HepG2 (cell line): ENCODE measurements around the gene NLRC5. TPM values are rescaled to one million over a fixed set of nuclear protein-coding genes. Genes with fewer than 3 reads are reported as not detected.

Experiments
- ATAC-seq: fragments of 200-7000 bp; cut with Tn5 transposase; 3 replicates; pipeline ENCODE4 v1.9.1; 2020; ENCODE audit warnings: mild to moderate bottlenecking, moderate library complexity
- BruUV-seq: library from RNA; stranded (reverse); fragments of 400-500 nt; replicated peaks from 2 replicates; lab custom pipeline; 2021; lab: Mats Ljungman, UMichigan
- CTCF ChIA-PET: fragments of 300-600 bp; formaldehyde crosslinking; extraction: SDS; loops from one replicate; lab custom pipeline; 2021; ENCODE audit warnings: low total read pairs, inconsistent platforms, low intra/inter-chr PET ratio; lab: Yijun Ruan, JAX
- POLR2A ChIA-PET: fragments of 350-600 bp; sonication (Branson Sonifier 250); formaldehyde crosslinking; loops from one replicate; lab custom pipeline; 2020; ENCODE audit warnings: antibody characterized with exemption, inconsistent platforms; lab: Yijun Ruan, JAX
- DNase-seq: peaks from one replicate; pipeline ENCODE4 v3.0.0-alpha.2; 2015; ENCODE audit warnings: low spot score
- FAIRE-seq: peaks from 3 replicates; lab custom pipeline; 2011; peaks lifted over from hg19 to GRCh38; lab: Jason Lieb, UNC
- H2AFZ ChIP-seq: one replicate; pipeline ENCODE4 v1.6.1; 2011; ENCODE audit warnings: low read length, inconsistent platforms
- H3K27ac ChIP-seq: fragments of 300-600 bp; 3 replicates; pipeline ENCODE4 v1.8.0; 2011; ENCODE audit warnings: mixed run types, mild to moderate bottlenecking, mixed read lengths, low read length, inconsistent platforms; ENCODE audit not compliant: insufficient read depth; ENCODE audit errors: extremely low read length
- H3K27me3 ChIP-seq, 2 experiments: fragments of 200-600 bp in 1 of 2; 2 replicates in 1 of 2; 3 replicates in 1 of 2; pipeline versions ENCODE4 v1.6.0 to v1.8.0; 2011; ENCODE audit warnings: low read length in 2 of 2, mild to moderate bottlenecking in 2 of 2, moderate library complexity in 2 of 2, inconsistent platforms in 1 of 2; ENCODE audit not compliant: insufficient read depth in 2 of 2, control insufficient read depth in 1 of 2
- H3K36me3 ChIP-seq, 2 experiments: fragments of 200-600 bp in 1 of 2; replicated peaks in 1 of 2; 2 replicates in 1 of 2; 3 replicates in 1 of 2; pipeline versions ENCODE4 v1.5.1 to v1.8.0; 2011; ENCODE audit warnings: low read length in 2 of 2, inconsistent platforms in 1 of 2; ENCODE audit not compliant: insufficient read depth in 2 of 2, control insufficient read depth in 1 of 2
- H3K4me1 ChIP-seq: 2 replicates; pipeline ENCODE4 v1.5.1; 2012; ENCODE audit warnings: low read length, inconsistent platforms; ENCODE audit not compliant: insufficient read depth
- H3K4me2 ChIP-seq: 2 replicates; pipeline ENCODE4 v1.6.0; 2011; ENCODE audit warnings: low read depth, low read length, inconsistent platforms
- H3K4me3 ChIP-seq, 3 experiments: fragments of 200-600 bp in 1 of 3; sonication (generic), shearing (Covaris generic) in 1 of 3; replicated peaks in 1 of 3; 2 replicates each; pipeline ENCODE4 v1.5.1; 2011 to 2016; ENCODE audit warnings: low read length in 3 of 3, inconsistent platforms in 2 of 3, low read depth in 2 of 3, mild to moderate bottlenecking in 2 of 3, control low read depth in 1 of 3, mixed read lengths in 1 of 3; ENCODE audit not compliant: insufficient read depth in 1 of 3
- H3K79me2 ChIP-seq: one replicate; pipeline ENCODE4 v1.6.1; 2011; ENCODE audit warnings: low read length, inconsistent platforms; ENCODE audit not compliant: insufficient read depth
- H3K9ac ChIP-seq: 2 replicates; pipeline ENCODE4 v1.6.0; 2011; ENCODE audit warnings: mild to moderate bottlenecking, low read depth, low read length, inconsistent platforms; ENCODE audit not compliant: insufficient read depth
- H3K9me3 ChIP-seq: 2 replicates; pipeline ENCODE4 v1.5.1; 2012; ENCODE audit warnings: mild to moderate bottlenecking, low read length
- H4K20me1 ChIP-seq: 2 replicates; pipeline ENCODE4 v1.6.0; 2011; ENCODE audit warnings: inconsistent platforms, mild to moderate bottlenecking, low read length, moderate library complexity; ENCODE audit not compliant: insufficient read depth
- BRCA1 ChIP-seq: sonication (generic); formaldehyde crosslinking; IDR thresholded peaks from 2 replicates; pipeline ENCODE4 v1.4.0; 2020; ENCODE audit warnings: missing genetic modification reagents
- HMGXB4 ChIP-seq, 2 experiments: sonication (generic) in 1 of 2; formaldehyde crosslinking in 1 of 2; IDR thresholded peaks; 2 replicates each; pipeline versions ENCODE4 v1.4.0 to v1.6.1; 2018 to 2020; ENCODE audit warnings: missing genetic modification reagents in 2 of 2, borderline replicate concordance in 1 of 2, low read depth in 1 of 2, mild to moderate bottlenecking in 1 of 2, missing biosample characterization in 1 of 2
- HNRNPH1 ChIP-seq: fragments of 200-400 bp; formaldehyde crosslinking; optimal IDR thresholded peaks from 2 replicates; pipeline ENCODE3; 2017; ENCODE audit warnings: mild to moderate bottlenecking, low read depth, low read length
- MEIS2 ChIP-seq: sonication (generic); formaldehyde crosslinking; IDR thresholded peaks from 2 replicates; pipeline ENCODE4 v1.9.0; 2021; ENCODE audit warnings: mild to moderate bottlenecking, missing genetic modification reagents
- NCOR1 ChIP-seq: fragments of 200-600 bp; sonication (generic); IDR thresholded peaks from 2 replicates; pipeline ENCODE4 v1.7.0; 2017; ENCODE audit warnings: antibody characterized with exemption, low read length, borderline replicate concordance
- REPIN1 ChIP-seq: sonication (generic); formaldehyde crosslinking; IDR thresholded peaks from 2 replicates; pipeline ENCODE4 v1.8.0; 2022; ENCODE audit warnings: missing genetic modification reagents, low read depth, mild to moderate bottlenecking, borderline replicate concordance
- RORA ChIP-seq: sonication (generic); formaldehyde crosslinking; IDR thresholded peaks from 2 replicates; pipeline ENCODE4 v1.5.0; 2020; ENCODE audit warnings: mild to moderate bottlenecking, missing genetic modification reagents, moderate library complexity
- TFAP4 ChIP-seq: sonication (generic); IDR thresholded peaks from 2 replicates; pipeline ENCODE4 v1.6.1; 2016; ENCODE audit warnings: low read depth, borderline replicate concordance
- TOPORS ChIP-seq: sonication (generic); formaldehyde crosslinking; IDR thresholded peaks from 2 replicates; pipeline ENCODE4 v1.8.0; 2023; ENCODE audit warnings: mild to moderate bottlenecking, missing genetic modification reagents
- WGBS: methylation state at CpG from one replicate; pipeline ENCODE4 v1.1.6; 2017; ENCODE audit warnings: low lambda C conversion rate; 5-methylcytosine and 5-hydroxymethylcytosine counted together
- in situ Hi-C: cut with HindIII; loops from 2 replicates; pipeline ENCODE4 v1.10.0; 2017; ENCODE audit warnings: low pct_unique_long_range_greater_than_20kb; ENCODE audit not compliant: extremely low pct_ligation_motif_present
- intact Hi-C: fragments of 100-400 bp; cut with micrococcal nuclease; formaldehyde crosslinking; loops from one replicate; pipeline ENCODE4 v1.10.0; 2022; ENCODE audit not compliant: unreplicated experiment
- polyA plus RNA-seq, 8 experiments: library from polyadenylated mRNA; depleted of rRNA in 3 of 8; stranded (reverse) in 7 of 8; unstranded in 1 of 8; fragments of >200 nt; fragmentation: Illumina TruSeq in 4 of 8; extraction: Trizol in 4 of 8; gene quantifications; 2 replicates each; pipeline versions ENCODE4 v1.2.1 to v1.2.3, GENCODE V29; 2011 to 2016; ENCODE audit warnings: low read depth in 4 of 8, missing spikeins in 1 of 8, mixed read lengths in 1 of 8; ENCODE audit not compliant: insufficient read depth in 1 of 8
- total RNA-seq, 5 experiments: library from RNA; depleted of rRNA; stranded (reverse); fragments of >200 nt; fragmentation: Illumina TruSeq; extraction: Trizol; gene quantifications; 2 replicates each; pipeline ENCODE4 v1.2.3, GENCODE V29; 2016; ENCODE audit warnings: low read depth in 1 of 5
- TF ChIP-seq, protein P1 (sequence below): sonication (generic); formaldehyde crosslinking; IDR thresholded peaks from 2 replicates; pipeline ENCODE4 v1.4.0; 2020; ENCODE audit warnings: missing genetic modification reagents

NLRC5 gene
- total and polyA plus RNA-seq, 2 of the 13 experiments (the other 11 are each of a cell fraction or from before 2014, with no cell fraction given): 6.3 to 12.7 TPM

DNA sequence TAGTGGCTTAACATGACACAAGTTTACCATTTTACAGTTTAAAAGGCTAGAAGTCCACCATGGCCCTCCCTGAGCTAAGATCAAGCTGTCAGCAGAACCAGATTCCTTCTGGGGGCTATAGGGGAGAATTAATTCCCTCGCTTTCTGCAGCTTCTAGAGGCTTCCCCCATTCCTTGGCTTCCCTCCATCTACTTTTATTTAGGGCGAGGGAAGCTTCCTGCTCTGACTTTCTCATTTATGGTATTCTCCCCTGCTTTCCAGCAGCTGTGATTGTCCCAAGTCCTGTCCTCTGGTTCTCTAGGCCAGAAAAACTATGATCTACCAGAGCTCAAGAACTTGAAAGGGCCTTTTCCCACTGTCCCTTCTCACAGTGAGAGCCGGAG is 23.3 kb upstream of the NLRC5 start:
- WGBS: 88% methylated on average over 3 of the region's 3 CpGs
- no peak overlapping the region for H3K9ac ChIP-seq
- DNase-seq: no peak
- no peak overlapping the region for H2AFZ ChIP-seq
- CTCF ChIA-PET: no interaction called here
- POLR2A ChIA-PET: interaction anchor here (2.8 kb wide), 1 partner anchor 23 kb away, joined by 12 read pairs; the partner anchor contains the start of gene NLRC5
- in situ Hi-C loops: no loop called here
- no TSS peak for BruUV-seq
- H3K4me3 ChIP-seq: no peak overlapping the region
- no peaks in the 10 kb centered on the region for H4K20me1 ChIP-seq
- H3K27ac ChIP-seq: peak overlapping the region; percentile 48
- H3K27me3 ChIP-seq: peaks cover 0 to 5% of the 10 kb centered on the region in 2 experiments; a peak in 1 of 5 replicates
- intact Hi-C loops: no loop called here
- TF ChIP-seq REPIN1 (CRISPR knock-in tag): no peak
- TF ChIP-seq, protein P1, sequence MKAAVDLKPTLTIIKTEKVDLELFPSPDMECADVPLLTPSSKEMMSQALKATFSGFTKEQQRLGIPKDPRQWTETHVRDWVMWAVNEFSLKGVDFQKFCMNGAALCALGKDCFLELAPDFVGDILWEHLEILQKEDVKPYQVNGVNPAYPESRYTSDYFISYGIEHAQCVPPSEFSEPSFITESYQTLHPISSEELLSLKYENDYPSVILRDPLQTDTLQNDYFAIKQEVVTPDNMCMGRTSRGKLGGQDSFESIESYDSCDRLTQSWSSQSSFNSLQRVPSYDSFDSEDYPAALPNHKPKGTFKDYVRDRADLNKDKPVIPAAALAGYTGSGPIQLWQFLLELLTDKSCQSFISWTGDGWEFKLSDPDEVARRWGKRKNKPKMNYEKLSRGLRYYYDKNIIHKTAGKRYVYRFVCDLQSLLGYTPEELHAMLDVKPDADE (CRISPR knock-in tag): 0 out of 2 replicates have a peak, but pooled peaks have one; percentile 16
- TF ChIP-seq HNRNPH1: no peak
- TF ChIP-seq RORA (CRISPR knock-in tag): no peak
- no peak for TF ChIP-seq BRCA1
- TF ChIP-seq MEIS2 (CRISPR knock-in tag): no peak
- TF ChIP-seq NCOR1: no peak
- no peak for TF ChIP-seq TOPORS (CRISPR knock-in tag)
- TF ChIP-seq HMGXB4 (CRISPR knock-in tag; IDR thresholded peaks at IDR 0.05; ENCODE audit: borderline replicate concordance in 1 of 2, low read depth in 1 of 2): 0 out of 4 replicates have a peak, but pooled peaks of 1 of the 2 experiments have one; percentile 17
- no peak for TF ChIP-seq TFAP4
- TF ChIP-seq, all 625 proteins: peak for 2
- no peak for FAIRE-seq
- ATAC-seq: no peak
- no peak overlapping the region for H3K4me2 ChIP-seq
- H3K4me1 ChIP-seq: peaks cover 71% of the 10 kb centered on the region
- no peaks in the 10 kb centered on the region for H3K36me3 ChIP-seq
- H3K79me2 ChIP-seq: no peaks in the 10 kb centered on the region
- no peaks in the 10 kb centered on the region for H3K9me3 ChIP-seq
